NCI-H1105 (cell line): ENCODE data around the gene B3GLCT.
"Not testable (repeated sequence)": the region's sequence is repeated elsewhere in the genome, so short reads cannot be mapped to it uniquely, and the experiment has no call there.

ENCODE experiments used
- DNase-seq: peaks from one replicate; lab custom pipeline; 2025; lab: John Stamatoyannopoulos, UW

B3GLCT gene

GRCh38 chr13:31278869-31279268, 79.1 kb downstream of the B3GLCT start:
- no peak for DNase-seq

- no peak for DNase-seq
These were observed 83.1 kb downstream of the B3GLCT start for GRCh38 chr13:31282741-31283455.

- DNase-seq: no peak
These were observed 87.2 kb downstream of the B3GLCT start for GRCh38 chr13:31286930-31287329.

- no peak for DNase-seq
These were observed 101.3 kb downstream of the B3GLCT start for GRCh38 chr13:31301119-31301518.

GRCh38 chr13:31310356-31310755, 110.6 kb downstream of the B3GLCT start:
- no peak for DNase-seq

GRCh38 chr13:31310786-31311185, 111.0 kb downstream of the B3GLCT start:
- DNase-seq: no peak

GRCh38 chr13:31311921-31312320, 112.1 kb downstream of the B3GLCT start:
- no peak for DNase-seq

- DNase-seq: no peak
These were observed 115.2 kb downstream of the B3GLCT start for GRCh38 chr13:31314961-31315360.

- DNase-seq: no peak
These were observed 121.2 kb downstream of the B3GLCT start for GRCh38 chr13:31320946-31321345.

GRCh38 chr13:31321457-31321856, 121.7 kb downstream of the B3GLCT start:
- no peak for DNase-seq

- DNase-seq: no peak
These were observed 122.3 kb downstream of the B3GLCT start for GRCh38 chr13:31322026-31322425.

GRCh38 chr13:31322702-31323405, 123.1 kb downstream of the B3GLCT start:
- no peak for DNase-seq

- no peak for DNase-seq
These were observed 127.5 kb downstream of the B3GLCT start for GRCh38 chr13:31327182-31327860.

- DNase-seq: no peak
These were observed 128.9 kb downstream of the B3GLCT start for GRCh38 chr13:31328549-31329235.

GRCh38 chr13:31330236-31330635, 130.5 kb downstream of the B3GLCT start:
- DNase-seq: no peak

GRCh38 chr13:31331068-31331467, 131.3 kb downstream of the B3GLCT start:
- no peak for DNase-seq

- no peak for DNase-seq
These were observed 134.8 kb downstream of the B3GLCT start for GRCh38 chr13:31334547-31334946.

- DNase-seq: no peak
These were observed 135.3 kb downstream of the B3GLCT start for GRCh38 chr13:31334994-31335557.

GRCh38 chr13:31339616-31340015, 139.8 kb downstream of the B3GLCT start:
- DNase-seq: not testable (repeated sequence)

GRCh38 chr13:31340848-31341247, 141.1 kb downstream of the B3GLCT start:
- DNase-seq: not testable (repeated sequence)

GRCh38 chr13:31346891-31347290, 147.1 kb downstream of the B3GLCT start:
- DNase-seq: no peak

GRCh38 chr13:31349156-31349555, 149.4 kb downstream of the B3GLCT start:
- no peak for DNase-seq
